HEK293 (cell line): Measurements from ENCODE around the gene MAD2L2.

Source experiments
- CTCF ChIP-seq: fragments of 450-650 bp; formaldehyde crosslinking; IDR thresholded peaks from 2 replicates; pipeline ENCODE4 v1.5.1; 2016; ENCODE audit warnings: missing biosample characterization, missing genetic modification characterization
- MZF1 ChIP-seq: fragments of 450-650 bp; formaldehyde crosslinking; IDR thresholded peaks from 2 replicates; pipeline ENCODE4 v1.5.1; 2017; ENCODE audit warnings: missing biosample characterization, missing genetic modification characterization, borderline replicate concordance
- PBX3 ChIP-seq: sonication (generic); formaldehyde crosslinking; IDR thresholded peaks from 2 replicates; pipeline ENCODE4 v1.8.1; 2022; ENCODE audit warnings: mild to moderate bottlenecking, moderate library complexity, missing genetic modification reagents
- ZNF140 ChIP-seq: fragments of 450-650 bp; formaldehyde crosslinking; IDR thresholded peaks from 2 replicates; pipeline ENCODE4 v1.5.1; 2016; ENCODE audit warnings: missing biosample characterization, missing genetic modification characterization

- TF ChIP-seq CTCF (tag by site-specific recombination) = no peak
- no peak for TF ChIP-seq PBX3 (CRISPR knock-in tag)
- no peak for TF ChIP-seq MZF1 (tag by site-specific recombination)
- TF ChIP-seq ZNF140 (tag by site-specific recombination) = no peak
Observed at GRCh38 chr1:11688506-11688905, 7.6 kb upstream of the MAD2L2 start.
